ENCODE measurements around the gene LRRIQ1. TPM values are rescaled to one million over a fixed set of nuclear protein-coding genes. Genes with fewer than 3 reads are reported as not detected.

The LRRIQ1 gene
- total RNA-seq, 1 experiment from 2014 or later, result 0.39 TPM

DNA sequence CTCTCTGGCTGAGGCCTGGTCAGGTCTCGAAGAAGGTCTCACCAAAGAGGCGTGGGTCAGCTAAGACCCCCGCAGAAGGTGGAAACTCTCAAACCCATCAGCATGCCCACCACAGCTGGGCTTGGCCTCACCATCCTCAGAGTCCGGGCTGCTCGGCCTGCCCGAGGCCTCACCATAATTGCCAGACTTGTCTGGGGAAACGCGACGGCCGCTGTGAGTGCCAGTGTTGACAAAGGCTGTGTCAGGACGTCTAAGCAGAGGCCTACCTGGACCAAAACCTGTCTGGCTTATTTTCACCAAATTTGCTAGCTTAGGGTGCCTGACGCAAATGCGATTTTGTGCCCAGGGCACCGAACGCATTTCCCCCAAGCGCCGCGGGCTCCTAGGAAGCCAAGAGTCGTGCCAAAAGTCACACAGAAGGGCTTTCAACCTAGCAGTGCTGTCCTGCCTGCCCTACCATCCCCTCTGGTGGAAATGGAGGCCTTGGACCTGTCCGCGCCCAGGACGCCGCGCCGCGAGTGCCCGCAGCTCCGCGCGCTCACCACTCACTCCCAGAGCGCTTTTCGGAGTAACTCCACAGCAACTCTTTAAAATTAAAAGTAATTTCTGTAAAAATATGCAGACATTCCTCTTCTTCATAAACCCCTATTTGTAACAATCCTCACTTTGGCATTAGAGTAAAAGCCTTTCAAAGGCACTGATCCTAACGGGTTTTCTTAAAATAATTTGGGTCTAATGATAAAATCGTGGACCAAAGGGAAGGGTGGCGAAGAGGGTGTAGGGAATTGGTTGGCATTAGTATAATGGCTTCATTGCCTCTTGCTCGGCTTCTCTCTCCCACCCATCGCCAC, 242.7 kb downstream of the LRRIQ1 start:
- peaks cover 21% of the 10 kb centered on the region for H3K23me2 ChIP-seq (ENCODE audit: insufficient read length, low read depth, low read length, poor library complexity, severe bottlenecking)
- H2BK15ac ChIP-seq (ENCODE audit: low read depth, low read length), result no peak overlapping the region
- no peak overlapping the region for H3K14ac ChIP-seq (ENCODE audit: insufficient read depth, low read length)
- no peak overlapping the region for H3T11ph ChIP-seq (ENCODE audit: low read length)
- TF ChIP-seq, protein P1, sequence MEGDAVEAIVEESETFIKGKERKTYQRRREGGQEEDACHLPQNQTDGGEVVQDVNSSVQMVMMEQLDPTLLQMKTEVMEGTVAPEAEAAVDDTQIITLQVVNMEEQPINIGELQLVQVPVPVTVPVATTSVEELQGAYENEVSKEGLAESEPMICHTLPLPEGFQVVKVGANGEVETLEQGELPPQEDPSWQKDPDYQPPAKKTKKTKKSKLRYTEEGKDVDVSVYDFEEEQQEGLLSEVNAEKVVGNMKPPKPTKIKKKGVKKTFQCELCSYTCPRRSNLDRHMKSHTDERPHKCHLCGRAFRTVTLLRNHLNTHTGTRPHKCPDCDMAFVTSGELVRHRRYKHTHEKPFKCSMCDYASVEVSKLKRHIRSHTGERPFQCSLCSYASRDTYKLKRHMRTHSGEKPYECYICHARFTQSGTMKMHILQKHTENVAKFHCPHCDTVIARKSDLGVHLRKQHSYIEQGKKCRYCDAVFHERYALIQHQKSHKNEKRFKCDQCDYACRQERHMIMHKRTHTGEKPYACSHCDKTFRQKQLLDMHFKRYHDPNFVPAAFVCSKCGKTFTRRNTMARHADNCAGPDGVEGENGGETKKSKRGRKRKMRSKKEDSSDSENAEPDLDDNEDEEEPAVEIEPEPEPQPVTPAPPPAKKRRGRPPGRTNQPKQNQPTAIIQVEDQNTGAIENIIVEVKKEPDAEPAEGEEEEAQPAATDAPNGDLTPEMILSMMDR (conservative IDR thresholded peaks at IDR 0.05), result no peak
- no peak overlapping the region for H4K5ac ChIP-seq (ENCODE audit: insufficient read length, low read depth, low read length)
- peaks cover 0 to 3% of the 10 kb centered on the region in 2 experiments; a peak in 1 of 5 replicates for H3K9me3 Mint-ChIP-seq
- H3K27ac ChIP-seq (ENCODE audit: insufficient read length, low read depth, low read length), result no peak overlapping the region
- H3K4me1 Mint-ChIP-seq, result peaks cover 19 to 42% of the 10 kb centered on the region in 2 experiments
- H3K36me3 Mint-ChIP-seq (ENCODE audit: insufficient read depth in 1 of 3, low read depth in 3 of 3), result no peaks in the 10 kb centered on the region; a peak in 1 of 7 replicates
- no CpG with 5 or more reads among the region's 37 CpGs for WGBS (ENCODE audit: extremely low coverage, insufficient read length, low lambda C conversion rate)
- H3K4me1 ChIP-seq (ENCODE audit: insufficient read depth, low read length), result no peaks in the 10 kb centered on the region
- no peak overlapping the region for H2BK5ac ChIP-seq (ENCODE audit: insufficient read length, low read length)
- DNase-seq, result peak; percentile 42
- no peak overlapping the region for H2BK120ac ChIP-seq (ENCODE audit: low read depth, low read length, poor library complexity, severe bottlenecking)
- no peak overlapping the region for H3K4ac ChIP-seq (ENCODE audit: low read depth, low read length)
- no peak overlapping the region for H3K9ac ChIP-seq (ENCODE audit: extremely low read depth, insufficient read length, low read length)
- no peak overlapping the region for H2BK12ac ChIP-seq (ENCODE audit: insufficient read length, low read depth, low read length)
- H3K9me3 ChIP-seq (ENCODE audit: control insufficient read depth, low read depth, low read length), result no peaks in the 10 kb centered on the region
- peaks cover 47% of the 10 kb centered on the region for H3K27me3 ChIP-seq (ENCODE audit: insufficient read depth, low read length)
- no peak overlapping the region for H2AK5ac ChIP-seq (ENCODE audit: insufficient read length, low read length)
- H3K27ac Mint-ChIP-seq, result no peak overlapping the region
- no peaks in the 10 kb centered on the region for H4K20me1 ChIP-seq (ENCODE audit: control insufficient read depth, insufficient read depth, insufficient read length)
- peak overlapping the region; percentile 87 for H3K4me2 ChIP-seq (ENCODE audit: insufficient read depth, insufficient read length, low read length)
- H2AFZ ChIP-seq (ENCODE audit: low read length), result no peak overlapping the region
- no peaks in the 10 kb centered on the region for H3K79me2 ChIP-seq (ENCODE audit: insufficient read depth, low read length)
- no peak overlapping the region for H2BK20ac ChIP-seq (ENCODE audit: low read depth, low read length, poor library complexity, severe bottlenecking)
- no peak overlapping the region for H3K23ac ChIP-seq (ENCODE audit: insufficient read length, low read depth, low read length)
- no peak overlapping the region for H3K18ac ChIP-seq (ENCODE audit: insufficient read length, low read depth, low read length)
- H3K4me3 Mint-ChIP-seq, result peak overlapping the region; percentile 87 to 99
- no peak overlapping the region for H4K91ac ChIP-seq (ENCODE audit: insufficient read length, low read depth, low read length)
- H3K27me3 Mint-ChIP-seq (ENCODE audit: low read depth), result peaks cover 70% of the 10 kb centered on the region
- no peak overlapping the region for H3K56ac ChIP-seq (ENCODE audit: insufficient read length, low read depth, low read length)
- H4K8ac ChIP-seq (replicated peaks; ENCODE audit: insufficient read length, low read depth, low read length), result no peak overlapping the region
- no peaks in the 10 kb centered on the region for H3K79me1 ChIP-seq (ENCODE audit: insufficient read depth, low read depth, low read length, poor library complexity, severe bottlenecking)
